DLD1 (cell line): Measurements from ENCODE around the gene ZDBF2.
"Not testable (repeated sequence)": the region's sequence is repeated elsewhere in the genome, so short reads cannot be mapped to it uniquely, and the experiment has no call there.

Experiments used
- in situ Hi-C: cut with HindIII; loops from 2 replicates; pipeline ENCODE4 v1.10.0; 2017; ENCODE audit warnings: low sequenced_read_pairs

ZDBF2 gene

GRCh38 chr2:206259376-206260187 lies 14.9 kb upstream of the ZDBF2 start:
- in situ Hi-C loops: no loop called here

GRCh38 chr2:206260188-206261012 lies 14.1 kb upstream of the ZDBF2 start:
- in situ Hi-C loops: no loop called here

DNA sequence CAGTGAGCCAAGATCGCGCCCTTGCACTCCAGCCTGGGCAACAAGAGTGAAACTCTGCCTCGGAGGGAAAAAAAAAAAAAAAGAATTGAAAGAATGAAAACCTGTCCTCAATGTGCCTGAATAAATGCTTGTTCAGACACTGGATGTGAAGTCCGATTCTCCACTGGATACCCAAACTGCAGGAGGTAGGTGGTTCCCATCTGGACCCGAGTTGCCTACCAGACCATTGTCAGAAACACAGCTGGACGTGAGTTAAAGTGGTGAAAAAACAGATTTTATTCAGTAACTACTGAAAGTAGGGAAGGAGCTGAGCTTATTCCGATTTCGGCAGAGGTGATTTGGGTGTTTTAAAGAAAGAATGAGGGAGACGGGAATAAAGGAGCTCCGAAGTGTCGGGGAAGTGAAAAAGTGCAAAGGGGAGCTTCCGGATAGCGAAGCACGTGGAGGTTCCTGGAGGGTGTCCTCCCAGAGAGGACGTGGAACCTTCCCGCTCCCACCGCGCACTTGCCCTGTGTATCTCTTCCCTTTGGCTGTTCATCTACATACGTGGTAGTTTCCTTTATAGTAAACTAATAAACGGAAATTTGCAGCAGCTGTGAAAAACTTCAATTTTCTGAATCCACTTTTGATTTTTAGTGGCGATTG lies 10.4 kb upstream of the ZDBF2 start:
- in situ Hi-C loops: no loop called here

DNA sequence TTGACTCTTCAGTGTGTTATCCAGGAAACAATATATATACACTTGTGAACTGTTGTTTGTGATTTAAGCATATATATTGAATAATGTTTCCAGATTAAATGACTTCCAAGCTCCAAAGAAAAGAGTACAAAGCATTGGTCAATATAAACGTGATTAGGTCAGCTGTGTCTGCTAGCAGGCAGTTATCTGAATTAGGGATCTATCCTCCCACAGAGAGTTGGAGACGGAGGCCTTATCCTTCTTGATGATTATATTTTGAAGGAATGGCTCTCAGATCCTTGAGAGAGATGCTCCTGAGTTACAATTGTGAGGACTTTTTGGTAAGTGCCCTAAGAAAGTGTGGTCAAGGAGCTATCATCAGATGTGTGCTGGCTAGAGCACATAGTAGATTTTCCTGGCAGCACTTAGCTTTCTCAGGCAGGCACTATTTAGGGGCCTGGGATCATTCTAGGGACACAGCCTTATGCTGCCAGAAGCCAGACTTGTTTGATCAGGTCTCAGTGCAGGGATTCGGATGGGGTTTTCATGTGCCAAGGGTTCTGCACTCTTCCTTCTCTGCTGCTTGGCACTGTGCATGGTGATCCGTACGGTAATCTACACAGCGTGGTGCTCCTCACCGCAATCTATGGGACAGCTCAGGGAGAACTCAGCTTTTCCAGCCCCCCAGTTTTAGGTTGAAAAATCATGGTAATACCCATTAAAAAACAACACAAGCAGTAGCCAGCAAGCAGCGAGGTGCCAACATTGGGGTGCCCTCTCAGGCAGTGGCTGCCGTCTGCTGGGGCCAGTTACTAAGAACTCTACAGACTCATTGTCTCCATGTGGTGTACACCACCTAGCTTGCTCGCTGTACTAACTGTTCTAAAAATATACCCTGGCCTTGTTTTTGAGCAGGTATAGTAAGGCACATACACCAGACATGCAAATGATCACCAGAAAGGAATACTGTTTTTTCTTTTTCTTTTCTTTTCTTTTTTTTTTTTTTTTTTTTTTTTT lies 8.0 kb upstream of the ZDBF2 start:
- in situ Hi-C loops: no loop called here

DNA sequence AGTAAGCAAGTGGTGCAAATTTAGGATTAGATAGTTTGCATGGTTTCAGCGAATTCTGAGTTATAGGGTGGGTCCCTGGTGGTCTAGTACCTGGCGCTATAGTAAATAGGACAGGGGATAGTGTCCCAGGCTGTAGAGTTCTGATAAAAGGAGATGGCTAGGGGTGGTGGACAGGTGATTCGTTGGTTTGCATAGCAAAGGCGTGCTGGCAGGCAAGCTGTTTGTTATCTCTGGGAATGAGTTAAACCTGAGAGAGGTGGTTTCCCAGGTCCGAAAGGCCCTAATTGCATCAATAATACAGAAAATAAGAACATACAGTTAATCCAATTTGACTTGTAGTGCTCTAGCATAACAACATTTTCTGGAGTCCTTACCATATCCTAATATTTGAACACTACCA lies 6.9 kb upstream of the ZDBF2 start:
- in situ Hi-C loops: no loop called here

GRCh38 chr2:206271065-206271464 lies 3.4 kb upstream of the ZDBF2 start:
- in situ Hi-C loops: no loop called here

- in situ Hi-C loops: no loop called here
Measured at GRCh38 chr2:206273905-206274304, 558 bp upstream of the ZDBF2 start.

- in situ Hi-C loops: no loop called here
Measured at GRCh38 chr2:206275312-206276055, 1.0 kb downstream of the ZDBF2 start.

DNA sequence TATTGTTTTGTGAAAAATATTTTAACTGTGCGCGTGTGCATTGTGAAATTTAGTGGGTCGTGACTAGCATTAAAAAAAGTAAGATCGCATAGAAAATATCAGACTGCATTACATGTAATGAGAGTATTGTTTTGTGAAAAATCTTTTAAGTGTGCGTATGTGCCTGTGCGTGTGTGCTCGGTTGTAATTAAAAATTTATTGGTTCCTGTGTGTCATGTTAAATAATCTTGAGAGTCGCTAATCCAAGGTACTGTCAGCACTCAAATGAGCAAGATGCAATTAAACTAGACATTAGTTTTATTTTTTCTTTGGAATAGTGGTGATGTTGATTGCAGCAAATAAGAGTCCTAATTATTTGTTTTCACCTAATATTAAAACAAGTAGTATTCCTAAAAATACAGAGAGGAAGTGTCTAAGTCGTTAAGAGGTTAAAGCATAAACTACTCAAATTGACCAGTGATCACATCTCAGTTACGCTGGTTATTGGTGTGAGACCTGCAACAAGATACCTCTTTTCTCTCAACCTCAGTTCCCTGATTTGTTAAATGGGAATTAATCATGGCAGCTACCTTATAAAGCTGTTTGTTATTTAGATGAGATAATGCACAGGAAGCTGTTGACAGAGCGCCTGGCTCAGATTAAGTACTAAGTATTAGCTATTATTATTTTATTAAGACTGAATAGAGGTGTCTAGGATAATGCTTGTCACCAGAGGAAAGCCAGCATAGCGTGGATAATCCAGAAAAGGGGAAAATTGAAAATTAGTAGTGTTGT lies 1.9 kb downstream of the ZDBF2 start:
- in situ Hi-C loops: no loop called here

GRCh38 chr2:206277503-206277902 lies 3.0 kb downstream of the ZDBF2 start:
- in situ Hi-C loops: no loop called here

DNA sequence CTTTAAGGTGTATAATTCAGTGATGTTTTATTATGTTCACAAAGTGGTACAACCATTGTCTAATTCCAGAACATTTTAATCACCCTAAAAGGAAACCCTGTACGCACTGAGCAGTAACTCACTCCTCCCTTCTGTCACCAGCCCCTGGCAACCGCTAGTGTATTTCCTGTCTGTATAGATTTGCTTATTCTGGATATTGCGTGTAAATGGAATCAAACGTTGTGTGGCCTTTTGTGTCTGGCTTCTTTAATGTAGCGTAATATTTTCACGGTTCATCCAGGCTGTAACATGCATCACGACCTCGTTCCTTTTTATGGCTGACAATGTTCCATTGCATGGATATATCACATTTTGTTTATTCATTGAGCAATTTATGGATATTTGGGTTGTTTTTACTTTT lies 8.3 kb downstream of the ZDBF2 start:
- in situ Hi-C loops: no loop called here

DNA sequence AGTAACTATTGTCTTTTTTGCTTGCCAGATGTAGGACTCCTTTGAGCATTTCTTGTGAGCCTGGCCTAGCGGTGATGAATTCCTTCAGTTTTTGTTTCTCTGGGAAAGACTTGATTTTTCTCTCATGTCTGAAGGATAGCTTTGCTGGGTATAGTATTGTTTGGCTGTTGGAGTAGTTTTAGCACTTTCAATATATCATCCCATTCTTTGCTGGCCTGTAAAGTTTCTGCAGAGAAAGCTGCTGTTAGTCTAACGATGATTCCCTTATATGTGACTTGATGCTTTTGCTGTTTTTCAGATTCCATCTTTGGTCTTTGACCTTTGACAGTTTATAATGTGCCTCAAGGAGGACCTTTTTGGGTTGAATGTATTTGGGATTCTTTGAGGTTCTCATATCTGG lies 12.7 kb downstream of the ZDBF2 start:
- in situ Hi-C loops: no loop called here

DNA sequence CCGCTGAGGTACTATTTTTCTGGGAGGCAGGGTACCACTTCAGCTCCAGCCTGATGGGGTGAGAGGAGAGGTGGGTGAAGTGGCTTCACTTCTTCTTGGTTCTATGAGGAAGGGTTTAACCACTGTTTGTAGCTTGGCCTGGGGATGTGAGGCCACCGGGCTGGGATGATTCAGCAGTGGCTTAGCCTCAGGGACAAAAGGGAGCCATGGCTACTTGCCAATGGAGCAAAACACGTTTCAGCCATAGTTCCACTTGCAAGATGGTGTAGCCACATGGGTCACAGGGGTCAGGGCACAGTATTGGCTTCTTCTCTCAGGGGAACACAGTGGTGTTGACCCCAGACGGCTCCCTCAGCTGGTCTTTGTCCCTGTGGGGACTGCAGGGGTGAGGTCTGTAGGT lies 14.9 kb downstream of the ZDBF2 start:
- in situ Hi-C loops: no loop called here

- in situ Hi-C loops: no loop called here
Measured at GRCh38 chr2:206296128-206296527, 21.7 kb downstream of the ZDBF2 start.

GRCh38 chr2:206299608-206300007 lies 25.1 kb downstream of the ZDBF2 start:
- in situ Hi-C loops: not testable (repeated sequence)

DNA sequence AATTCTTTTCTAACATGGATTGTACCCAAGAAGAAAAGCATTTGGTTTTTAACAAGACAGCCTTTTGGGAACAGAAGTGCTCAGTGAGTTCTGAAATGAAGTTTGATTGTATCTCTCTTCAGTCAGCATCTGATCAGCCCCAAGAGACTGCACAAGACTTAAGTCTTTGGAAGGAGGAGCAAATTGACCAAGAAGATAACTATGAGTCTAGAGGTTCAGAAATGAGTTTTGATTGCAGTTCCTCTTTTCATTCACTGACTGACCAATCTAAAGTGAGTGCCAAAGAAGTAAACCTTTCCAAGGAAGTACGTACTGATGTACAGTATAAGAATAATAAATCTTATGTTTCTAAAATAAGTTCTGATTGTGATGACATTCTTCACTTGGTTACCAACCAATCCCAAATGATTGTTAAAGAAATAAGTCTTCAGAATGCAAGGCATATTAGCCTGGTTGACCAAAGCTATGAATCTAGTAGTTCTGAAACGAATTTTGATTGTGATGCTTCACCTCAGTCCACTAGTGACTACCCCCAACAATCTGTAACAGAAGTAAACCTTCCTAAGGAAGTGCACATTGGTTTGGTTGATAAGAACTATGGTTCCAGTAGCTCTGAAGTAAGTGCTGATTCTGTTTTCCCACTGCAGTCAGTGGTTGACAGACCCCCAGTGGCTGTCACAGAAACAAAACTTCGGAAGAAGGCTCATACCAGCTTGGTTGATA lies 31.2 kb downstream of the ZDBF2 start:
- in situ Hi-C loops: no loop called here

DNA sequence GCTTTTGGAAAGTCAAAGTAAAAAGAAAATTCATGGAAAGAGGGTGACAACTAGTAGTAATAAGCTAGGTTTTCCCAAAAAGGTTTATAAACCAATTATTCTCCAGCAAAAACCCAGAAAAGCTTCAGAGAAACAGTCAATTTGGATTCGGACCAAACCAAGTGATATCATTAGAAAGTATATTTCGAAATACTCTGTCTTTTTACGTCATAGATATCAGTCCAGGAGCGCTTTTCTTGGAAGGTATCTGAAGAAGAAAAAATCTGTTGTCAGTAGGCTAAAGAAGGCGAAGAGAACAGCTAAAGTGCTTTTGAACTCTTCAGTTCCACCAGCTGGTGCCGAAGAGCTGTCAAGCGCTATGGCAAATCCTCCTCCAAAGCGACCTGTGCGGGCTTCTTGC lies 36.6 kb downstream of the ZDBF2 start:
- in situ Hi-C loops: no loop called here

DNA sequence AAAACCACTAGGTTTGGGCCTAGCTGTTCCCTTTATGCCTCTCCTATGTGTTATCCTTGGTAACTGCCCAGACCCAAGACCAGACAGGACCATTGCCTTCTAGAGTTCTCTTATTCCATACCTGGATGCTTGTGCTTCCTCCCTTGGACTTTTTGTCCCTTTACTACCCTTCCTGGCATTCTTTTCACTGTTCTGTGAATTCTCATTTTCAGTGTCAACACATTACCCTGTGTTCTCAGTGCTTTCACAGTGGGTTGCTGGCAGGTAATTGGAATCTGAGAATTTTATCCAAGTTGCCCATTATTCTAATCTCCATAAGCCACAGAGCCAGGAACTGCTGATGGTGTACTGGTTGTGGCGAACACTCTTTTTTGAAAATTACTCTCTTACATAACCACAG lies 41.7 kb downstream of the ZDBF2 start:
- in situ Hi-C loops: no loop called here
